ENCODE results near the gene DIDO1. TPM values are rescaled to one million over a fixed set of nuclear protein-coding genes. Genes with fewer than 3 reads are reported as not detected.

Gene DIDO1
- polyA plus RNA-seq, 6 donors from 2014 or later: 24.3 to 39.9 (median 28.3) TPM

- H3K4me3 Mint-ChIP-seq: peak overlapping the region in 6 of 8 donors; percentile 15 to 85 (median 52)
- DNase-seq: no peak
These were observed 9.4 kb downstream of the DIDO1 start for GRCh38 chr20:62916703-62917476.

DNA sequence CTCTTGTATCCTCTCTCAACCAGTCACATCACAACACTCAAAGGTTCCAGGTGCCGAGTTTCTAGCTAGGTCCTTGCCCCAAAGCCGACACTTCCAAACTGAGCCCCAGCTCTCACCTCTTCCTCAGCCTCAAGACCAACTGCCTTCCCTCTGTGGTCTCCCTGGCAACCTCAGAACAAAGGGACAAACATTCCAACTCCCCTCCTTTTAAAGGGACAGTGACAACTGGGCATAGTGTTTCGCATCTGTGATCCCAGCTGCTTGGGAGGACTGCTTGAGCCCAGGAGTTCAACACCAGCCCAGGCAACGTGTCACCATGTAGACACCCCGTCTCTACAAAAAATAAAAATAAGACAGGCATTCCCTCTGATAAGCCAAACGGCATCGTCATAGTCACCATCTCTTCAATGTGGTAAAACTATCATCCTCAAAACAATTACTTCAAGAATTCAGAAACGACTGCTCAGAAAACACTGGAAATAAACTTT, 11.3 kb downstream of the DIDO1 start:
- peaks cover 43 to 58% (median 55%) of the 10 kb centered on the region in 3 donors for H3K4me1 Mint-ChIP-seq
- peaks cover 5 to 6% of the 10 kb centered on the region in 2 donors for H3K36me3 Mint-ChIP-seq
- no peak for DNase-seq
- no peaks in the 10 kb centered on the region for H3K9me3 Mint-ChIP-seq
- no peak for ATAC-seq (ENCODE audit: low read depth in 2 of 2)
- peak overlapping the region in 2 of 8 donors; percentile 24 to 72 for H3K4me3 Mint-ChIP-seq
- H3K27me3 Mint-ChIP-seq: no peaks in the 10 kb centered on the region
- H3K27ac Mint-ChIP-seq: peak overlapping the region in 3 of 6 donors; percentile 56 to 74 (median 59)

More at GRCh38 chr20:62916703-62917476, 9.4 kb downstream of the DIDO1 start:
- Mint-ChIP-seq H3K4me1 (peaks cover 50 to 70% (median 69%) of the 10 kb centered on the region in 3 donors), H3K27ac (peak overlapping the region in 1 of 6 donors; percentile 18), H3K36me3 (peaks cover 0 to 5% of the 10 kb centered on the region in 2 donors), H3K27me3 (no peaks in the 10 kb centered on the region), H3K9me3 (no peaks in the 10 kb centered on the region)
- no peak for ATAC-seq (ENCODE audit: low read depth in 2 of 2)

DNA sequence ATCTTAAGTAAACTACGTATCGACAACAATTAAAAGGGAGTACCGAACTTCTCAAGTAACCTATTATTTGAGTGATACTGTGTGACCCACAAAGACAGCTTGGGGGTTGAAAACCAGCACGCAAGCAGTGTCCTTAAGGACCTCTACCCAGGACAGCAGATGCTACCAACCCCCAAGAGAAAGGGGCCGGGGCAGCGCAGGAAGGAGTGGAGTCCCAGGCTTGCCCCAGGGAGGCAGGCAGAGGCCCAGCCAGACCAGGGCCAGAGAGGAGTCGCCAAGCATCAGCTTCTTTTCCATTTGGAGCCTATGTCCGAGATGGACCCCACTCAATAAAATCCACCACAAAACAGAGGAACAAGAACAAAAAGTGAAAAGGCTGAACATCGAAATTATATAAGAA, 11.9 kb downstream of the DIDO1 start:
- Mint-ChIP-seq H3K4me1 (peaks cover 43 to 53% (median 50%) of the 10 kb centered on the region in 3 donors), H3K36me3 (peaks cover 9 to 12% of the 10 kb centered on the region in 2 donors), H3K4me3 (no peak overlapping the region), H3K27ac (no peak overlapping the region), H3K27me3 (no peaks in the 10 kb centered on the region), H3K9me3 (no peaks in the 10 kb centered on the region)
- no peak for DNase-seq
- no peak for ATAC-seq (ENCODE audit: low read depth in 2 of 2)

DNA sequence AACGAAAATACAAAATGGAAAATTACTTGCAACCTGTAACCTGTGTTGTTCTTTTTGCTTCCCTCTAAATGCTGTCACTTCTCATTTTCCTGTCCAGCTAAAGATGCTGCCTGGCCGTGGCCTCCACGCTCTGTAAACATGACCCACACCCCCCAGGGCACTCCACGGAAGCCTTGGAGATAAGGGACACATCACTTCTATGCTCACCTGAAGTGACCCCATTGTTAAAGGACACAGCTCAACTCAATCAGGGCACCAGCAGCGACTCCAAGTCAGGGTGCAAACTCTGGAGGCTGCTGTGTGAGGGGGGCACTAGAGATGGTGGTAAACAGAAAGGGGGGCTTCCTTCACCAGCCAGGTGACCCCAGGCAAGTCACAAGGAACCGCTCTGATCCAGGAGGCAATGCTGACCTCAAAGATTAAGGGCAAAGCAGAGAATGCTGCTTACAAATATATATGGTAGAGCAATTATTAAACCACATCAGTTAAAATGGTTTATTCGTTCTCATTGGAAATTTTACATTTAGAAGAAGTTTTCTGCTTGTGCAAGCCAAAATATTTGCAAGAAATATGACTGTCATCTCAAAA, 13.2 kb downstream of the DIDO1 start:
- no peaks in the 10 kb centered on the region for H3K27me3 Mint-ChIP-seq
- peaks cover 32 to 43% (median 37%) of the 10 kb centered on the region in 3 donors for H3K4me1 Mint-ChIP-seq
- DNase-seq (no peak), ATAC-seq (ENCODE audit: low read depth in 2 of 2) (no peak)
- peak overlapping the region in 2 of 6 donors; percentile 57 to 89 for H3K27ac Mint-ChIP-seq
- peaks cover 9 to 12% of the 10 kb centered on the region in 2 donors for H3K36me3 Mint-ChIP-seq
- H3K4me3 Mint-ChIP-seq: no peak overlapping the region
- H3K9me3 Mint-ChIP-seq: no peaks in the 10 kb centered on the region

DNA sequence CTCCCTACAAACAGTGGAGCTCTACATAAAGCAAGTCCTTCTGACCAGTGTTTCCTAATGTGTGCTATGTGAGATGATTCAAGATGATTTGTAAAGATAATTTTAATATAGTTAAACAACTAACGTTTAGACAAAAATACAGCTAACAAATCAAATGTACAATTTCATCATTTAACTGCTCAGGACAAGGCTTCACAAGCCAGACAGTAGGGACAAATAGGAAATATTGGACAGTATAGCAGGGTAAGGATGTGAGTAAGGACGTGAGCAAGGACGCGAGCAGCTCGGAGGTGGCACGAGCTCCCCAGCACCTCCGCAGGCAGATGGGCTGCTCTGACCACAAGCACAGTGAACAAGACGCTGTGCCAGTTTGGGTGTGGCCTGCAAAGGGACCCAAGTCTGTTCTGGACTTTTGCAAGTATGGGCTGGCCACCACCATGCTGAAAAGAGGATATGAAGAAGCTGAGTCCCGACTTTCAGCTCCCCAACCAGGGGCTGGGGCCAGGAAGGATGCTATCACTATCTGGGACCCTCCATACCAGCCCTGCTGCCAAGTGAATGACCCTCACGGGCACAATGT, 14.5 kb downstream of the DIDO1 start:
- Mint-ChIP-seq H3K27me3 (no peaks in the 10 kb centered on the region), H3K4me3 (no peak overlapping the region), H3K4me1 (peaks cover 21 to 34% (median 25%) of the 10 kb centered on the region in 3 donors), H3K27ac (peak overlapping the region in 2 of 6 donors; percentile 18 to 42), H3K9me3 (no peaks in the 10 kb centered on the region), H3K36me3 (peaks cover 9 to 12% of the 10 kb centered on the region in 2 donors)
- DNase-seq (no peak), ATAC-seq (ENCODE audit: low read depth in 2 of 2) (no peak)

GRCh38 chr20:62910777-62911497, 15.4 kb downstream of the DIDO1 start:
- peaks cover 9 to 12% of the 10 kb centered on the region in 2 donors for H3K36me3 Mint-ChIP-seq
- no peak for DNase-seq
- no peaks in the 10 kb centered on the region for H3K9me3 Mint-ChIP-seq
- no peak overlapping the region for H3K4me3 Mint-ChIP-seq
- ATAC-seq (ENCODE audit: low read depth in 2 of 2): no peak
- peak overlapping the region in 1 of 6 donors; percentile 68 for H3K27ac Mint-ChIP-seq
- peaks cover 16 to 30% (median 21%) of the 10 kb centered on the region in 3 donors for H3K4me1 Mint-ChIP-seq
- H3K27me3 Mint-ChIP-seq: no peaks in the 10 kb centered on the region

GRCh38 chr20:62910217-62910766, 16.0 kb downstream of the DIDO1 start:
- no peaks in the 10 kb centered on the region for H3K27me3 Mint-ChIP-seq
- H3K9me3 Mint-ChIP-seq: no peaks in the 10 kb centered on the region
- no peak overlapping the region for H3K4me3 Mint-ChIP-seq
- peak overlapping the region in 2 of 6 donors; percentile 15 to 51 for H3K27ac Mint-ChIP-seq
- no peak for DNase-seq
- H3K4me1 Mint-ChIP-seq: peaks cover 16 to 25% (median 16%) of the 10 kb centered on the region in 3 donors
- no peak for ATAC-seq (ENCODE audit: low read depth in 2 of 2)
- H3K36me3 Mint-ChIP-seq: peaks cover 9 to 18% of the 10 kb centered on the region in 2 donors

- H3K4me3 Mint-ChIP-seq: no peak overlapping the region
- no peak for ATAC-seq (ENCODE audit: low read depth in 2 of 2)
- H3K27ac Mint-ChIP-seq: peak overlapping the region in 1 of 6 donors; percentile 49
- DNase-seq: no peak
- H3K27me3 Mint-ChIP-seq: no peaks in the 10 kb centered on the region
- peaks cover 6 to 20% (median 7%) of the 10 kb centered on the region in 3 donors for H3K4me1 Mint-ChIP-seq
- no peaks in the 10 kb centered on the region for H3K9me3 Mint-ChIP-seq
- H3K36me3 Mint-ChIP-seq: peaks cover 15 to 24% of the 10 kb centered on the region in 2 donors
These were observed 17.1 kb downstream of the DIDO1 start for GRCh38 chr20:62908971-62909791.

- no peak overlapping the region for H3K4me3 Mint-ChIP-seq
- H3K27me3 Mint-ChIP-seq: no peaks in the 10 kb centered on the region
- no peaks in the 10 kb centered on the region for H3K9me3 Mint-ChIP-seq
- H3K4me1 Mint-ChIP-seq: peaks cover 0 to 13% (median 7%) of the 10 kb centered on the region in 3 donors
- DNase-seq (peak; percentile 29), ATAC-seq (ENCODE audit: low read depth in 2 of 2) (peak; percentile 78 to 80)
- H3K27ac Mint-ChIP-seq: peak overlapping the region in 4 of 6 donors; percentile 9 to 81 (median 62)
- peaks cover 19% of the 10 kb centered on the region in 2 donors for H3K36me3 Mint-ChIP-seq
These were observed 18.7 kb downstream of the DIDO1 start for GRCh38 chr20:62907384-62908317.

- H3K9me3 Mint-ChIP-seq: no peaks in the 10 kb centered on the region
- peaks cover 0 to 11% (median 7%) of the 10 kb centered on the region in 3 donors for H3K4me1 Mint-ChIP-seq
- H3K4me3 Mint-ChIP-seq: no peak overlapping the region
- no peak for ATAC-seq (ENCODE audit: low read depth in 2 of 2)
- no peaks in the 10 kb centered on the region for H3K27me3 Mint-ChIP-seq
- H3K27ac Mint-ChIP-seq: peak overlapping the region in 2 of 6 donors; percentile 56 to 81
- DNase-seq: no peak
- H3K36me3 Mint-ChIP-seq: peaks cover 19% of the 10 kb centered on the region in 2 donors
These were observed 19.5 kb downstream of the DIDO1 start for GRCh38 chr20:62906647-62907375.

DNA sequence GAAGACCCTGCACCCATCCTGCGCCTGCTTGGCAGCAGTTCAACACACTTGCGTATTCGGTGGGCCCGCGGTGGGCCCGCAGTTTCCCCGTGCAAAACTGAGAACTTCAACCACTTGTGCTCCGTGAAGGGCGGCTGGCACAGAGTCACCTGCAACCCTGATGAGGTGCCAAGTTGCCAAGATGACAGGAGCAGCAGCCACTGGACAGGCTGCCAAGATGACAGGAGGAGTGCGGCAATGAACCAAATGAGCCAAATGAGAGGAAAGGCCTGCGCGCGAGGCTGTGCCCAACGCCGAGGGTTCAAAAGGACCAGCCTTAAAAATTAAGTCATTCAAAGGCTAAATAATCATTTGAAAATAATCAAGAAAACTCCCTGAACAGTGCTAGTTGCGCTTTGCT, 20.1 kb downstream of the DIDO1 start:
- DNase-seq (no peak), ATAC-seq (ENCODE audit: low read depth in 2 of 2) (no peak)
- Mint-ChIP-seq H3K27ac (no peak overlapping the region), H3K4me1 (peaks cover 0 to 11% (median 7%) of the 10 kb centered on the region in 3 donors), H3K9me3 (no peaks in the 10 kb centered on the region), H3K27me3 (no peaks in the 10 kb centered on the region), H3K36me3 (peaks cover 19% of the 10 kb centered on the region in 2 donors), H3K4me3 (no peak overlapping the region)

Measured in naive B cell (primary cell).